CD14-positive monocyte (primary cell): ENCODE data around the gene HES4. TPM values are rescaled to one million over a fixed set of nuclear protein-coding genes. Genes with fewer than 3 reads are reported as not detected.
"Not testable (repeated sequence)": the region's sequence is repeated elsewhere in the genome, so short reads cannot be mapped to it uniquely, and the experiment has no call there.

Source experiments
- DNase-seq, 3 donors: peaks; one replicate each; pipeline ENCODE4 v3.0.0-alpha.2; 2011 to 2022
- H2AFZ ChIP-seq: 2 replicates; pipeline ENCODE4 v1.6.0; 2012; ENCODE audit warnings: mild to moderate bottlenecking, low read depth, low read length, inconsistent platforms; ENCODE audit not compliant: insufficient read depth, poor library complexity, severe bottlenecking
- H3K27ac ChIP-seq, 2 donors: 1 replicate in 1 of 2; 2 replicates in 1 of 2; pipeline ENCODE4 v1.5.1; 2012 to 2013; ENCODE audit warnings: low read length in 2 of 2, control low read depth in 1 of 2, inconsistent platforms in 1 of 2, low read depth in 1 of 2, mild to moderate bottlenecking in 1 of 2
- H3K27me3 ChIP-seq, 2 donors: one replicate each; pipeline versions ENCODE4 v1.6.0 to v1.6.1; 2011 to 2013; ENCODE audit warnings: low read length in 2 of 2; ENCODE audit not compliant: control insufficient read depth in 2 of 2, insufficient read depth in 2 of 2
- H3K36me3 ChIP-seq, 2 donors: replicated peaks in 1 of 2; 1 replicate in 1 of 2; 2 replicates in 1 of 2; pipeline versions ENCODE4 v1.5.1 to v1.6.1; 2012 to 2013; ENCODE audit warnings: low read length in 2 of 2, control low read depth in 1 of 2, inconsistent platforms in 1 of 2, mild to moderate bottlenecking in 1 of 2; ENCODE audit not compliant: insufficient read depth in 2 of 2, control insufficient read depth in 1 of 2
- H3K4me1 ChIP-seq, 2 donors: 1 replicate in 1 of 2; 2 replicates in 1 of 2; pipeline versions ENCODE4 v1.5.1 to v1.6.1; 2012 to 2013; ENCODE audit warnings: low read length in 2 of 2, control low read depth in 1 of 2, inconsistent platforms in 1 of 2, mild to moderate bottlenecking in 1 of 2, moderate library complexity in 1 of 2; ENCODE audit not compliant: insufficient read depth in 2 of 2, control insufficient read depth in 1 of 2
- H3K4me2 ChIP-seq: replicated peaks from 2 replicates; pipeline ENCODE3; 2012; ENCODE audit warnings: low read length, moderate library complexity, mild to moderate bottlenecking; ENCODE audit not compliant: poor library complexity, severe bottlenecking; ENCODE audit errors: extremely low read depth
- H3K4me3 ChIP-seq, 3 experiments: fragments of 200-600 bp in 1 of 3; sonication (generic) in 1 of 3; replicated peaks in 1 of 3; 1 replicate in 2 of 3; 2 replicates in 1 of 3; pipeline ENCODE4 v1.5.1; 2011 to 2013; ENCODE audit warnings: low read length in 3 of 3, mild to moderate bottlenecking in 3 of 3, control low read depth in 2 of 3, low read depth in 2 of 3, inconsistent platforms in 1 of 3, moderate library complexity in 1 of 3
- H3K79me2 ChIP-seq: 2 replicates; pipeline ENCODE4 v1.6.0; 2012; ENCODE audit warnings: mild to moderate bottlenecking, control low read depth, inconsistent platforms, low read length, moderate library complexity; ENCODE audit not compliant: insufficient read depth
- H3K9ac ChIP-seq: 2 replicates; pipeline ENCODE4 v1.6.0; 2017; ENCODE audit warnings: low read length, mild to moderate bottlenecking; ENCODE audit not compliant: insufficient read depth, poor library complexity, severe bottlenecking
- H3K9me3 ChIP-seq, 2 donors: replicated peaks in 1 of 2; 1 replicate in 1 of 2; 2 replicates in 1 of 2; pipeline versions ENCODE4 v1.5.1 to v1.6.1; 2012 to 2013; ENCODE audit warnings: low read length in 2 of 2, control low read depth in 1 of 2; ENCODE audit not compliant: control insufficient read depth in 1 of 2, insufficient read depth in 1 of 2
- H4K20me1 ChIP-seq: 2 replicates; pipeline ENCODE4 v1.6.0; 2012; ENCODE audit warnings: mild to moderate bottlenecking, low read length, control low read depth, moderate library complexity; ENCODE audit not compliant: insufficient read depth
- H3K27ac Mint-ChIP-seq, 7 donors: one replicate each; pipeline ENCODE4 v1.8.0; 2020; ENCODE audit warnings: mild to moderate bottlenecking in 7 of 7, mixed read lengths in 7 of 7, moderate library complexity in 6 of 7, inconsistent platforms in 2 of 7
- H3K27me3 Mint-ChIP-seq, 3 donors: one replicate each; pipeline ENCODE4 v1.8.0; 2021 to 2022; ENCODE audit warnings: low read depth in 3 of 3, mild to moderate bottlenecking in 3 of 3, mixed read lengths in 3 of 3, moderate library complexity in 3 of 3, inconsistent platforms in 1 of 3
- H3K36me3 Mint-ChIP-seq, 2 donors: one replicate each; pipeline ENCODE4 v1.8.0; 2020; ENCODE audit warnings: mixed read lengths in 2 of 2, inconsistent platforms in 1 of 2, mild to moderate bottlenecking in 1 of 2
- H3K4me1 Mint-ChIP-seq: one replicate; pipeline ENCODE4 v1.8.0; 2020; ENCODE audit warnings: mild to moderate bottlenecking, mixed read lengths
- H3K4me3 Mint-ChIP-seq, 2 donors: one replicate each; pipeline ENCODE4 v1.8.0; 2020; ENCODE audit warnings: mild to moderate bottlenecking in 2 of 2, mixed read lengths in 2 of 2, moderate library complexity in 1 of 2
- H3K9me3 Mint-ChIP-seq, 7 donors: one replicate each; pipeline ENCODE4 v1.8.0; 2020 to 2022; ENCODE audit warnings: mixed read lengths in 7 of 7, mild to moderate bottlenecking in 6 of 7, moderate library complexity in 6 of 7, inconsistent platforms in 2 of 7
- CTCF ChIP-seq: fragments of 200-600 bp; IDR thresholded peaks from one replicate; pipeline ENCODE4 v1.8.0; 2022; ENCODE audit warnings: antibody characterized with exemption, mild to moderate bottlenecking
- WGBS: methylation state at CpG from one replicate; pipeline ENCODE4 v1.1.5; 2013; ENCODE audit warnings: missing lambda C conversion rate; ENCODE audit not compliant: insufficient coverage; 5-methylcytosine and 5-hydroxymethylcytosine counted together
- intact Hi-C, 2 donors: fragments of 100-400 bp; cut with micrococcal nuclease; formaldehyde crosslinking; loops; one replicate each; pipeline versions ENCODE4 v1.15.0 to v1.15.1; 2023
- polyA plus RNA-seq, 3 donors: library from polyadenylated mRNA; depleted of rRNA in 1 of 3; unstranded in 2 of 3; stranded (reverse) in 1 of 3; fragments of 300-500 nt in 2 of 3; fragments of >200 nt in 1 of 3; fragmentation: Illumina TruSeq in 2 of 3; gene quantifications; 1 replicate in 2 of 3; 2 replicates in 1 of 3; pipeline ENCODE4 v1.2.3, GENCODE V29; 2012 to 2021

The HES4 gene
- polyA plus RNA-seq, 3 donors = 1.4 to 26.8 (median 2.0) TPM

GRCh38 chr1:1020000-1020404 is 20.1 kb upstream of the HES4 start, which contains the start of gene AGRN:
Gene AGRN (plus strand): TSS chr1:1020120. CDS start chr1:1020173, 53 bp downstream.
- Mint-ChIP-seq H3K9me3 (peaks cover 0 to 6% (median 0%) of the 10 kb centered on the region in 7 donors), H3K36me3 (no peaks in the 10 kb centered on the region), H3K27ac (peak within 1 kb of the TSS in 1 of 7 donors; percentile 19), H3K4me3 (peak within 1 kb of the TSS; percentile 73 to 74), H3K27me3 (peaks cover 29 to 42% (median 40%) of the 10 kb centered on the region in 3 donors), H3K4me1 (peaks cover 6% of the 10 kb centered on the region)
- Histone ChIP-seq H2AFZ (peak within 1 kb of the TSS; percentile 72), H4K20me1 (no peaks in the 10 kb centered on the region), H3K79me2 (no peaks in the 10 kb centered on the region), H3K9ac (peak within 1 kb of the TSS; percentile 32), H3K9me3 (no peaks in the 10 kb centered on the region), H3K4me1 (peaks cover 11 to 24% of the 10 kb centered on the region in 2 donors), H3K36me3 (no peaks in the 10 kb centered on the region), H3K4me2 (peak within 1 kb of the TSS; percentile 72), H3K27me3 (peaks cover 7 to 36% of the 10 kb centered on the region in 2 donors), H3K4me3 (peak within 1 kb of the TSS; percentile 30 to 69 (median 31)), H3K27ac (no peak within 1 kb of the TSS)
- no peak for DNase-seq
- intact Hi-C loops = loop anchor here (5.0 to 10.0 kb wide), 2 partner anchors 37 to 355 kb away; partner anchors contain the start of gene AURKAIP1 (in 1 of the 2)
- TF ChIP-seq CTCF = no peak
- WGBS = under 1% methylated on average over 50 of the region's 58 CpGs

GRCh38 chr1:1019122-1019999 is 19.5 kb upstream of the HES4 start:
- DNase-seq = peak; percentile 68 to 76 (median 72)
- no peaks in the 10 kb centered on the region for H3K9me3 ChIP-seq
- peaks cover 6% of the 10 kb centered on the region for H3K4me1 Mint-ChIP-seq
- peak; percentile 36 for TF ChIP-seq CTCF
- peak overlapping the region; percentile 21 for H3K9ac ChIP-seq
- intact Hi-C loops = loop anchor here in 1 of 2 donors (10.0 kb wide), 1 partner anchor 355 kb away; the partner anchor contains the start of gene AURKAIP1
- no peaks in the 10 kb centered on the region for H3K79me2 ChIP-seq
- peak overlapping the region; percentile 72 for H3K4me2 ChIP-seq
- no peaks in the 10 kb centered on the region for H3K36me3 Mint-ChIP-seq
- H4K20me1 ChIP-seq = no peaks in the 10 kb centered on the region
- peak overlapping the region in 1 of 7 donors; percentile 19 for H3K27ac Mint-ChIP-seq
- peaks cover 7 to 36% of the 10 kb centered on the region in 2 donors for H3K27me3 ChIP-seq
- under 1% methylated on average over 57 of the region's 91 CpGs for WGBS
- H3K36me3 ChIP-seq = no peaks in the 10 kb centered on the region
- peak overlapping the region; percentile 72 for H2AFZ ChIP-seq
- peaks cover 14 to 31% of the 10 kb centered on the region in 2 donors for H3K4me1 ChIP-seq
- H3K27ac ChIP-seq = no peak overlapping the region
- H3K9me3 Mint-ChIP-seq = peaks cover 0 to 6% (median 0%) of the 10 kb centered on the region in 7 donors
- peaks cover 29 to 42% (median 40%) of the 10 kb centered on the region in 3 donors for H3K27me3 Mint-ChIP-seq
- H3K4me3 ChIP-seq = peak overlapping the region; percentile 30 to 61 (median 31)
- peak overlapping the region; percentile 73 to 74 for H3K4me3 Mint-ChIP-seq

- H3K4me3 Mint-ChIP-seq, H3K36me3 Mint-ChIP-seq, H3K36me3 ChIP-seq, H3K9me3 Mint-ChIP-seq, H3K9ac ChIP-seq, H3K27ac Mint-ChIP-seq, H3K9me3 ChIP-seq, H2AFZ ChIP-seq, H3K79me2 ChIP-seq, H3K27ac ChIP-seq, H3K4me2 ChIP-seq, DNase-seq, H3K4me3 ChIP-seq, H4K20me1 ChIP-seq: not testable (repeated sequence)
- WGBS = 90% methylated on average over 23 of the region's 26 CpGs
- intact Hi-C loops = loop anchor here in 1 of 2 donors (10.0 kb wide), 1 partner anchor 356 kb away; the partner anchor contains the start of gene AURKAIP1
- H3K27me3 ChIP-seq = peaks cover 7 to 29% of the 10 kb centered on the region in 2 donors
- peaks cover 16% of the 10 kb centered on the region for H3K4me1 Mint-ChIP-seq
- peaks cover 27 to 37% (median 35%) of the 10 kb centered on the region in 3 donors for H3K27me3 Mint-ChIP-seq
- peaks cover 23 to 41% of the 10 kb centered on the region in 2 donors for H3K4me1 ChIP-seq
These were observed 18.4 kb upstream of the HES4 start for GRCh38 chr1:1018321-1018685.
